GM12801 (cell line): Measurements from ENCODE around the gene BATF3.

ENCODE experiments used
- TF ChIP-seq, protein P1 (sequence below): IDR thresholded peaks from one replicate; pipeline ENCODE4 v1.5.1; 2011; ENCODE audit warnings: control low read depth; ENCODE audit not compliant: insufficient read length; ENCODE audit errors: extremely low read depth

The BATF3 gene, protein sequence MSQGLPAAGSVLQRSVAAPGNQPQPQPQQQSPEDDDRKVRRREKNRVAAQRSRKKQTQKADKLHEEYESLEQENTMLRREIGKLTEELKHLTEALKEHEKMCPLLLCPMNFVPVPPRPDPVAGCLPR

DNA sequence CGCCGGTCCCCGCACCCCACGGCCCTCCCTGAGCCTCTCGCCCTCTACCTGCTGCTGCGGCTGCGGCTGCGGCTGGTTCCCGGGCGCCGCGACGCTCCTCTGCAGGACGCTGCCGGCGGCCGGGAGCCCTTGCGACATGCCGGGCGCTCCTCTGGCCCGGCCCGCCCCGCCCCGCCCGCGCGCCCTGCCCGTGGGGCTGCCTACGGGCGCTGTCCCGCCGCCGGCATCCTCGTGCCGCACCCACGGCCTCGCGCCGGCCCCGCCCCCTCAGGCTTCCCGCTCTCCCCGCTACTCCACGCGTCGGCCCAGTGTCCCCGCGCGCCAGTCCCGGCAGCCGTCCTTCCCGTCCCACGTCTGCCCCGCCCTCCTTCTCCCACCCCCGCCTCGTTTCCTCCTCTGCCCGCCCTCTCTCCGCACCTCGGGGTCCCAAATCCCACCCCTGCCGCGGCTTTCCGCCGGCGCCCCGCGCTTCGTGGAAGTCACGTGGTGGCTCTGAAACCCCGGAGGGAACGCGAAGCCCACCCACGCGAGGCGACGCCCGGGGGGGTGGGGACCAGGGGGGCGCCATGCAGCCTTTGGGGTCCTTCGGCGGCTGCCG lies at the start of gene BATF3:
Gene BATF3 (minus strand): TSS at position 216 of the 598 bp plus-strand sequence. CDS start 78 bp downstream, at position 138.
- TF ChIP-seq, protein P1, sequence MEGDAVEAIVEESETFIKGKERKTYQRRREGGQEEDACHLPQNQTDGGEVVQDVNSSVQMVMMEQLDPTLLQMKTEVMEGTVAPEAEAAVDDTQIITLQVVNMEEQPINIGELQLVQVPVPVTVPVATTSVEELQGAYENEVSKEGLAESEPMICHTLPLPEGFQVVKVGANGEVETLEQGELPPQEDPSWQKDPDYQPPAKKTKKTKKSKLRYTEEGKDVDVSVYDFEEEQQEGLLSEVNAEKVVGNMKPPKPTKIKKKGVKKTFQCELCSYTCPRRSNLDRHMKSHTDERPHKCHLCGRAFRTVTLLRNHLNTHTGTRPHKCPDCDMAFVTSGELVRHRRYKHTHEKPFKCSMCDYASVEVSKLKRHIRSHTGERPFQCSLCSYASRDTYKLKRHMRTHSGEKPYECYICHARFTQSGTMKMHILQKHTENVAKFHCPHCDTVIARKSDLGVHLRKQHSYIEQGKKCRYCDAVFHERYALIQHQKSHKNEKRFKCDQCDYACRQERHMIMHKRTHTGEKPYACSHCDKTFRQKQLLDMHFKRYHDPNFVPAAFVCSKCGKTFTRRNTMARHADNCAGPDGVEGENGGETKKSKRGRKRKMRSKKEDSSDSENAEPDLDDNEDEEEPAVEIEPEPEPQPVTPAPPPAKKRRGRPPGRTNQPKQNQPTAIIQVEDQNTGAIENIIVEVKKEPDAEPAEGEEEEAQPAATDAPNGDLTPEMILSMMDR, result no peak

DNA sequence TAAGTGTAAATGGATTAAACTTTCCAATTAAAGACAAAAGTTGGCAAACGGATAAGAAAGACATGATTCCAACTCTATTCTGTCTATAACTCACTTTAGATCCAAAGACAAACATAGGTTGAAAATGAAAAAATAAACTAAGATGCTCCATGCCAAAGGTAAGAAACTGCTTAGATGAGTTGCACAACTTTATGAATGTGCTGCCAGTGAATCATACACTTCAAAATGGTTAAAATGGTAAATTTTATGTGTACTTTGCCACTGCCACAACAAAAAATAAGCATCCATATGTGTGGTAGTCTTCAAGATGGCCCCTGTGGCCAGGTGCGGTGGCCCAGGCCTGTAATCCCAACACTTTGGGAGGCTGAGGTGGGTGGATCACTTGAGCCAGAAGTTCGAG lies 46.9 kb upstream of the BATF3 start:
- TF ChIP-seq, protein P1, result no peak

DNA sequence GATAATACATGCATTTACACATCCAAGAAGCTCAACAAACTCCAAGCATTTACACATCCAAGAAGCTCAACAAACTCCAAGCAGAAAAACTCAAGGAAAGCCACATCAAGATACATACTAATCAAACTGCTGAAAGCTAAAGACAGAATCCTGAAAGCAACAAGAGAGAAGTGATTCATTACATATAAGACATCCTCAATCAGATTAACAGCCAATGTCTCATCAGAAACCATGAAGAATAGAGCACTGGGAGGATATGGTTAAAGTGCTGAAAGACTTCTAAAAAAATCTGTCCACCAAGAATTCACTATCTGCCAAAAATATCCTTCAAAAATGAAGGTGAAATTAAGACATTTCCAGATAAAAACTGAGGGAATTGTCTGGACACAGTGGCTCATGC lies 45.7 kb upstream of the BATF3 start:
- TF ChIP-seq, protein P1, result no peak

DNA sequence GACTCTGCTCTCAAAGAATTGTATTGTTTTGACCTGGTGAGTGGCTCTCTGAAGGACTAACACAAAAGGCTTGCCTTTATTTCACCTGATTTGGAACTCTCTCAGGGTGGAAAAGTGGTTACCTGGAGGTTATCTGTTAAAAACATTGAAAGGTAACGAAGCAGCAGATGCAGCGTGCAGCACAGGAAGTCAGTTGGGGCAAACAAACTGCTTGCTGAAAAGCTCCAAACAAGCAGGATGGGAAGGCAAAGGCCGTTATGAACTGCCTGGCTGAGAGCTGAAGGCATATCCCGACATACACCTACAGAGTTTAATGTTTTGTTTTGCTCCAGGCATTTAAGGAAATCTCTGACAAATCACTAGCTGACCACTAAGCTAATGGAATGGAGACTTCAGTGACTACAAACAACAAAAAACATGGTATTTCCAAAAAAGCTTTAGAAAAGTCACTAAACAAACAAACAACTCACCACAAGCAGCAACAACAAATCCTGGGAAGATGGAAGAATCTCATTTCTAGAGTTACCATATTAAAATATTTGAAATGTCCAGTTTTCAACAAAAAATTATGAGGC lies 44.3 kb upstream of the BATF3 start:
- TF ChIP-seq, protein P1, result no peak

DNA sequence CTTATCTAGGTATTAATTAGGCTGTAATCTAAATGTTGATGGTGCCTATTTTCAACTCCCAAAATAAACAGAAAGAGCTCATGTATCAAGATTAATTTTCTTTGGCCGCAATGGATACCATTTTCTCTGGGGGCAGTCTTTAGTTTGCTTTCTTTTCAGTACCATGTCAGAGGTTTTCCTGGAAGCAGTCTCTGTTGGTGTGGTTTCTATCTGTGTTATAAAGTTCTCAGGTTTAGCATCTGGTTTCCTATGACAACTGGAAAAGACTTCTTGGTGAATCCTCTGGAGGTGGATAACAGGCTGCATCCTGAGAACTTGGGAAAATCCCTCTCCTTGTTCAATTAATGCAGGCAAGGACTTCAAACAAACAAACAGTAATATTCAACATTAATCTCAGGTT lies 38.7 kb upstream of the BATF3 start:
- TF ChIP-seq, protein P1, result no peak

DNA sequence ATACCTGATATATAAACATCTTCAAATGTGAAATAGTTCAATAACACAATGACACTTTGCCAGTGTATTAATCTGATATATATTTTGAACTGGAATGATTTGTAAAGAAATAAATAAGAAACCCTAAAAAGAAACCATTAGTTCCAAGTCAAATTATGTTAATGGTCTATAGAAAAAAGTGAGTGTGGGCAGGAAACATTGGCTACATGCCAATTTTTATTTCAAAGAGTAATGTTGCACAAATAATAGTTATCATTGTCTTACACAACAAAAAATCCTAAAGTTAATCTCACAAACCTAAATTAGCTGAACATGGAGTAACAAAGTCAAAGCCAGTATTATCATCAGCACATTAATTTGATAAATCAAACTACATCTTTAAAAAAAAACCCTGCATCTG lies 37.9 kb upstream of the BATF3 start:
- TF ChIP-seq, protein P1, result no peak

DNA sequence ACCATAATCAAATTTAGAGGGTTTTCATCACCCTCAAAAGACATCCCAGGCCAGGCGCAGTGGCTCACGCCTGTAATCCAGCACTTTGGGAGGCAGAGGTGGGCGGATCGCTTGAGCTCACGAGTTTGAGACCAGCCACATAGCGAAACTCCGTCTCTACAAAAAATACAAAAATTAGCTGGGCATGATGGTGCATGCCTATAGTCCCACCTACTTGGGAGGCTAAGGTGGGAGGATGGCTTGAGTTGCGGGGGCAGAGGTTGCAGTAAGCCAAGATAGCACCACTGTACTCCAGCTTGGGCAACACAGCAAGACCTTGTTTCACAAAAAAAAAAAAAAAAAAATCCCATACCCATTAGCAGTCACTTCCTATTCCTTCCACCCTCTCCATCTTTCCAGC lies 33.5 kb upstream of the BATF3 start:
- TF ChIP-seq, protein P1, result no peak
